HG03521 (cell line): ENCODE data around the gene CILP2.

Experiments used
- ATAC-seq: cut with Tn5 transposase; IDR thresholded peaks from one replicate; pipeline ENCODE4 v1.9.1; 2021; ENCODE audit warnings: mild to moderate bottlenecking, moderate library complexity; ENCODE audit not compliant: unreplicated experiment

The CILP2 gene

GRCh38 chr19:19538061-19538784 is at the start of gene CILP2:
CILP2 (plus strand) TSS chr19:19538265; CDS start chr19:19538350, 85 bp downstream.
- no peak for ATAC-seq

DNA sequence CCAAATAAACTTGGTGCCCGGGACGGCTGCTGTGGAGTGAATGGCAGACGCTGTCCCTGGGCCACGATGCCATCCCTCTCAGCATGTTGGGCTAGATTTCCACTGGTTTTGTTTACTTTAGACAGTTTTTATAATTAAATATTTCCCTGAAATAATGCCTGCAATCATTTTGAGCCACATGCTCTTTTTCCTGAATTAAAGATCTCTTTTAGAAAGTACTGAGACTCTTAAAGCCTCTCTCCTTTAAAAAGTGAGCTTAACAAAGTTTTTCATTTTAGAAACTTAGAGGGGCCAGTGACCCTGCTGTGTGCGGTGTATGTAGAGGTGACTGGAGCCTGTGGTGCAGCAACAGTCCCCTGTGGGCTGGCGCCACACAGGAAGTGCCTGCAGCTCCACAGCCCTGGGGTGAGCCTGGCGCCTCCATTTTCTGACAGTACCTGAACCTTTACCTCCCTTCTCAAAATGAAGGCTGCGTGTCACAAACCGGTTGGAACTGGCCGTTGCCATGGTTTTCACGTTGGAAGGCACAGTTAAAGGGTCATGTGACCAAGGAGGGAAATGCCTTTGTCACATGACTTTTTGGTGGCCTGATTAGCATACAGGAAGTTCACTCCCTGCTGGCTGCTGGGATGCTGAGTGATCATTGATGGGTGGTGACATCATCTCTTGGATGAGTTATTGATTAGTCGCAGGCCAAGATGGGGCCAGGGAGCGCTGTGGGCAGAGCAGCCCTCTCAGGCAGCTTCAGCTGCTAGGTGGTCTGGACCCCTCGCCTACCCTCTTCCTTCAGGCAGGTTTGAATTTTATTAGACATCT is 49.0 kb upstream of the CILP2 start:
- no peak for ATAC-seq

DNA sequence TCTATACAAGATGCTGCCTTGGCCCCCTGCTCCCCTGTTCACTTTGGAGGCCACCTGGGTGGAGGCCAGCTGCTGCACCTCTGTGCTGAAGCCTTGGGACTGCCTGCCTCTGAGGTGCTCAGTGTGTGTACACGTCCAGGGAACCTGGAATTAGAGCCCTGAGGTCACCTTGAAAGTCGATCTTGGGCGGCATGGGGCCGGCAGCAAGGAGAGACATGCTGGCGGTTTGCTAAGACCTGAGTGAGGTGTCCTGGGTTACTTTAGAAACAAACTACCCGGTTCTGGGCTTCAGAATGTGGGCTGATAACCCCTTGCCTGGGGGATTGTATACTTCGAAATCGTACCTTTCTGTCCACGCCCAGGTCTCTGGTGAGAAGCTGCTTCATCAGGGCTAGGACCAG is 48.3 kb upstream of the CILP2 start:
- ATAC-seq = no peak

DNA sequence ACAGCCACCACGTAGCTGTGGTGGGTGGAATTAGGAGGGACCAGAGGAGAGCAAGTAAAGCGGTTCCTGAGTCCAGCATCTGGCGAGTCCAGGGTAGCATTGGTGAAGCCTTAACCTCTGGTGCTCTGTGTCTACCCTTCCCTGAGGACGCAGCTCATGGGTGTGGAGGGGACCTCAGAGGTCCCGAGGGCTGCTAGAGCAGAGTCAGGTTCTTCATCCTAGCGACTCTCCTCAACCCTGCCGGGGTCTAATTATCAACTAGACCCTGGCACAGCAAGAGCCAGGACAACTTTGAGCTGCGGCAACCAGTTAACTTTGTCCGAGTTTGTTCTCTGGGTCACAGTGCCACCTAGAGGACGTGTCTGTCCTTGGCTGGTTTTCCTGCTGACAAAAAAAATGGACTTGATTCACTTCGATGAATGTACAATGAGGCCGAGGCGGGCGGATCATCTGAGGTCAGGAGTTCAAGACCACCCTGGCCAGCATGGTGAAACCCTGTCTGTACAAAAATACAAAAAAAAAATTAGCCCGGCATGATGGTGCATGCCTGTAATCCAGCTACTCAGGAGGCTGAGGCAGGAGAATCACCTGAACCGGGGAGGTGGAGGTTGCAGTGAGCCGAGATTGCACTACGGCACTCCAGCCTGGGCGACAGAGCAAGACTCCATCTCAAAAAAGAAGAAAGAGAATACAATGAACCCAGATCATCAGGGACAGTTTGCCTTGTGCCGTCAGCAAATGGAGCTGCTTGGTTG is 47.7 kb upstream of the CILP2 start:
- ATAC-seq = no peak

GRCh38 chr19:19491321-19492025 is 46.6 kb upstream of the CILP2 start:
- ATAC-seq = no peak

DNA sequence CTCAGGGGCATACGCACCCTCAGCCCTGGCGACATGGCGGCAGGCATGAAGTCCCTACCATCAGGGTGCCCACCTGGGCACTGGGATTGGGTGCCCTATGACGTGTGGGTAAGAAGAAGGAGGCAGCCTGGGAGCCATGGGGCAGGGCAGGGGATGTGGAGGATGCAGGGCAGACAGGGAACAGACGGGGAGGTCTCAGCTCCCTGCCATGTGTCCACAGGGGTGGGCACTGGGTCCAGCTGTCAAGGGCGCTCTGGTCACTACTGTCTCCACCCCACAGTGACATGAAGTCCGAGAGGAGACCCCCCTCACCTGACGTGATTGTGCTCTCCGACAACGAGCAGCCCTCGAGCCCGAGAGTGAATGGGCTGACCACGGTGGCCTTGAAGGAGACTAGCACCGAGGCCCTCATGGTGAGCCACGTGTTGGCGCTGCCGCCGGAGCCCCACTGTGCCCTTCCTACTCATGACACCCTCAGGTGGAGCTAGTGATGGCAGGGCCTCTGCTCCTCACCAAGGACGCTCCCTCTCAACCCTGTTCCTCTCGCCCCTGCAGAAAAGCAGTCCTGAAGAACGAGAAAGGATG is 45.9 kb upstream of the CILP2 start:
- no peak for ATAC-seq

DNA sequence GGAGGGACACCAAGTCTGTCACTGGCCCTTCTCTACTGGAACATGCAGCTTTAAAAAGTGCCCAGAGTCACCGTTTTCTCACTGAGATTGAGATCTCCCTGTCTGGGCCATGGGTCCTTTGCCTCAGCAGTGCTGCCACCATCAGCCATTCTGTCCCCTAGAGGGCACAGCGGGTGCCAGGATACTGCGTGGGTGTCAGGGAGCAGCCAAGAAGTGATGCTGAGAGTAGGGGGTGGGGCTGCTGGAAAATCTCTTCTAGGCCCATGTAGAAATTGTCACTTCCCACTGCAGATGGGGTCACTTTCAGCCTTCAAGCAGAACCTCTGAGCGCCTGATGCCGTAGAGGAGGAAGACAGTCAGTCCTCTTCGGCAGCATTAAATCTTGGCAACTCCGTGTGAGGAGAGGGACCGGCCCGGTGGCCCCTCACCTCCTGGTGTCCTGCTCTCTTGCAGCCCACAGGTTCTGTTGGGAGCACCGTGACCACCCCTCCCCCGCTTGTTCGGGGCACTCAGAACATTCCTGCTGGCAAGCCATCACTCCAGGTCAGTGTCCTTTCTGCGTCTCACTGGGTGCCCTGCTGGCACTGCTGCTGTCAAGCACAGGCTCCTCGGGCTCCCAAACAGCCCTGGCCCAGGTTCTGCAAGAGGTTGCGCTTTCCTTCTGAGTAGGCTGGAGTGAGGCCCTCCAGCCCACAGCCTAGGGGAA is 44.1 kb upstream of the CILP2 start:
- ATAC-seq = no peak

- ATAC-seq = no peak
Measured at GRCh38 chr19:19495614-19496603, 42.2 kb upstream of the CILP2 start.

DNA sequence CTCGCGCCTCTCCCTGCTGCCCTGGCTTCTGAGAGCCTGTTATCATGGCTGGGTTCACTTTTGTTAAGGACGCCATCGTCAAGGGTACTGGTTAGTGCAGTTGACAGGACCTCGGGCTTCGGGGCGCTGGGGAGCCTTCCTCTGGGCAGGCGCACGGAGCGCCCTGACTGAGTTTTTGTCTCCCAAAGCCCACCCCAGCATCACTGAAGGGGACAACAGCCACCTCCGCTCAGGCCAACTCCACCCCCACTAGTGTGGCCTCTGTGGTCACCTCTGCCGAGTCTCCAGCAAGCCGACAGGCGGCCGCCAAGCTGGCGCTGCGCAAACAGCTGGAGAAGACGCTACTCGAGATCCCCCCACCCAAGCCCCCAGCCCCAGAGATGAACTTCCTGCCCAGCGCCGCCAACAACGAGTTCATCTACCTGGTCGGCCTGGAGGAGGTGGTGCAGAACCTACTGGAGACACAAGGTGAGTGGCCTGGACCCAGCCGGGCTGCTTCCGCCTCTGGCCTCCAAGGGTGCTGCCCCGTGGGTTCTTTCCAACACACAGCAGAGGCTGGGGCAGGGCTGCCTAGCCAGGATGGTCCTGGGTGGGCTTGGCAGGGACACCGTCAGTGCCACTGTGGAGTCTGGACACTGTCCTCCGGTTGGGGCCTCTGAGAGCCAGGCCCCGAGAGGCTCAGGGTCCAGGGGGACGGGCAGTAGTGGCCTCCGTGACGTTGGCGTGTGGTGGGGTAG is 39.6 kb upstream of the CILP2 start:
- no peak for ATAC-seq

DNA sequence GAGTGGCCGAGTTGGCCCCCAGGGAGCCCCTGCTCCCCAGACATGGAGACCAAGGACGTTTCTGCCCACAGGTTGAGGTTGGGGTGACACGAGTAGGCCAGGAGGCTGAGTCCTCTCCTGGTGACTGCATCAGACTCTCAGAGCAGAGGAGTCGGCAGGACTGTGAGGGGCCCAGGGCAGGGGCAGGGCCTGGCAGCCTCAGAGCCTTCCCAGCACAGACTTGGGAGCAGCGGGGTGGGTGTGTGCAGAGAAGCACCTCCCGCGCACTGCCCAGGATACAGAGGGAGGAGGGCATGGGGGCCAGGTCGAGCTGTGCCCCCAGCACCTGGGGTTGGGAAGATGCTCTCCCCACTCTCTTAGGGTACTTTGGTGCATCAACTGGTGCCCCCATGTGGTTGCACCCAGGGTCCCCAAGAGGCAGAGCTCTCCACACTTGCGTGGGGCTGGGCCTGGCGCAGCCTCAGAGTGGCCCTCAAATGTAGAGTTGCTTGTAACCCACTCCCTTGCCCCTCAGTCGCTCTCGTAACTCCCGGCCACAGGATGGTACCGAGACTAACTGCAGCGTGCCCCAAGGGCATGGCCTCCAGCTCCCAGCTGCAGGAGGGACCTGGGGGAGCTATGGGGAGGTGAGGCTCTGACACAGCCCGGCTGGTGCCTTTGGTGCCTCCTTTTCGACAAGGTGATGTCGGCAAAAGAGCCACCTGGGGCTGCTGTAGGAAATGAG is 38.6 kb upstream of the CILP2 start:
- no peak for ATAC-seq

GRCh38 chr19:19500975-19501644 is 37.0 kb upstream of the CILP2 start:
- ATAC-seq = no peak

DNA sequence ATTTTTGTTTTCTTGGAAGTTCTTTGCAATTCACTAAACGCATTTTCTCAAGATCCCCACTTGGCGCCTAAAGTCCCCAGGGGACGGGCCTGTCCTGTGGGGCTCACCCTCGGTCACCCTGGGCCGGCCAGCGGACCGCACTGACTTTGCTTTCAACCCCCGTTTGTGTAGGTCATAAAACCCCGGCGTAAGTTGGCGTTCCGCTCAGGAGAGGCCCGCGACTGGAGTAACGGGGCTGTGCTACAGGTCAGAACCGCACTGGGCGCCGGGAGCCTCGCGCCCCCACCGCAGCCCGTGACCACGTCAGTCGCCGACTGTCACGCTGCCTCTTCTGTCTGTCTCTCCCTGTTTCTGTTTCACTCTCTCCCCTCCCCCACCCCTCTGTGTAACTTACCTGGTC is 36.3 kb upstream of the CILP2 start:
- no peak for ATAC-seq

DNA sequence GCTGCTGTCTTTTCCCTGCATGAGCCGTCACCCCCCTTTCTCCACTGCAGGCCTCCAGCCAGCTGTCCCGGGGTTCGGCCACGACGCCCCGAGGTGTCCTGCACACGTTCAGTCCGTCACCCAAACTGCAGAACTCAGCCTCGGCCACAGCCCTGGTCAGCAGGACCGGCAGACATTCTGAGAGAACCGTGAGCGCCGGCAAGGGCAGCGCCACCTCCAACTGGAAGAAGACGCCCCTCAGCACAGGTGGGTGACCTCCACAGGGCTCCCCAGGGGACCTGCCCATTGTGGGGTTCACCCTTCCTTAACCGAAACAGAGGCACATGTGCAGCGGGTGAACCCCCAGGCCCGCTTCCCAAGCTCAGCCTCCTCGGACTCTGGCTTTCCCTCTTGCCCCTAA is 35.8 kb upstream of the CILP2 start:
- ATAC-seq = no peak

DNA sequence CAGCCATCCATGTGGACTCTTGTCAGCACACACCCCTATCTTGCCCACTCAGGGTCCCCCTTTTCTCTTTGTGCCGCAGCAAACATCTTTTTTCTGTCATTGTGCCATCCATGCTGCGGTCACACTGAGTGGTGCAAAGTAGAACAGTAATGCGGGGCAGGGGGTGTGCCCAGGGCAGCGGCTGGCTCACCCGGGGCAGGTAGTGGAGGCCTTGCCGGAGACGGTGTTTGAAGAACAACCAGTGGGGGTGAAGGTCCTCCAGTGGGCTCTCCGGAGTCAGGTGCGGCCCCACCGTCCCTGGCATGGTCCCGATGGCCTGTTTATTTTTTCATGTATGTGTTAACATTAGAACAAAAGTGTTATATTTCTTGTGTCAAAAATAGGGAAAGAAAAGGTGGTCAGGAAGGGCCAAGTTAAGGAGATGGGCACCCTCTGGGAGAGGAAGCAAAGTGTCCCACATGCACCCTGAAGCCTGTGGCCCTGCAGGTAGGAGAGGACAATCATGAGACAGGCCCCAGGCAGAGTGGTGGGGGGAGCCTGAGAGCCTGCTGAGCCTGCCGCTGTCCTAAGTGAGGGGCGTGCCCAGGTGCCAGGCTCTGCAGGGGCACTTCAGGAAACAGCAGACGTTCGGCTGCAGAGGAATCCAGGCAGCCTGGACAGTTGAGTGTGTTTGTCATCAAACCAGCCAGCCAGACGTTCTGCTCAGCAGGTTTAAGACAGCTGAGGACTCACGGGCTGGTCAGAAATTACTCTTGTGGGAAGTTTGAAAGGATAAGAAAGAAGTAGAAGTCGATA is 35.1 kb upstream of the CILP2 start:
- ATAC-seq = no peak

GRCh38 chr19:19504754-19505668 is 33.1 kb upstream of the CILP2 start:
- no peak for ATAC-seq
